K562 (cell line): ENCODE data around the gene TBC1D5. TPM values are rescaled to one million over a fixed set of nuclear protein-coding genes. Genes with fewer than 3 reads are reported as not detected.
A peak's percentile ranks its signal among the peaks of the same experiment; 100 is the strongest.

Source experiments
- ATAC-seq: fragments of 200-7000 bp; cut with Tn5 transposase; 3 replicates; pipeline ENCODE4 v1.9.1; 2020; ENCODE audit warnings: moderate library complexity
- BruUV-seq: library from RNA; stranded (reverse); fragments of 400-500 nt; replicated peaks from 2 replicates; lab custom pipeline; 2021; lab: Mats Ljungman, UMichigan
- CTCF ChIA-PET: fragments of 300-600 bp; formaldehyde crosslinking; extraction: SDS; loops from one replicate; lab custom pipeline; 2021; ENCODE audit warnings: low intra/inter-chr PET ratio; lab: Yijun Ruan, JAX
- POLR2A ChIA-PET: fragments of 300-600, 350-650 bp; sonication (Branson Sonifier 250); formaldehyde crosslinking; extraction: SDS; loops from one replicate; lab custom pipeline; 2021; ENCODE audit warnings: antibody characterized with exemption, inconsistent platforms; lab: Yijun Ruan, JAX
- DNase-seq, 4 experiments: peaks; one replicate each; pipeline versions ENCODE4 v3.0.0 to v3.0.0-alpha.2; 2011 to 2018; ENCODE audit warnings: low spot score in 3 of 4, mixed read lengths in 3 of 4; ENCODE audit errors: extremely low read depth in 1 of 4
- FAIRE-seq: peaks from 2 replicates; lab custom pipeline; 2011; peaks lifted over from hg19 to GRCh38; lab: Jason Lieb, UNC
- H2AFZ ChIP-seq: 2 replicates; pipeline ENCODE4 v1.6.0; 2011; ENCODE audit warnings: low read depth, low read length, control low read depth, inconsistent platforms
- H3K27ac ChIP-seq: fragments of 200-600 bp; 3 replicates; pipeline ENCODE4 v1.8.0; 2011; ENCODE audit warnings: low read depth, mild to moderate bottlenecking, control low read depth, inconsistent platforms, low read length, moderate library complexity, mixed read lengths; ENCODE audit errors: extremely low read depth
- H3K27me3 ChIP-seq, 2 experiments: fragments of 300-600 bp in 1 of 2; 2 replicates in 1 of 2; 3 replicates in 1 of 2; pipeline versions ENCODE4 v1.6.0 to v1.8.0; 2011; ENCODE audit warnings: inconsistent platforms in 2 of 2, low read length in 2 of 2, mild to moderate bottlenecking in 1 of 2, mixed read lengths in 1 of 2, moderate library complexity in 1 of 2; ENCODE audit not compliant: control insufficient read depth in 2 of 2, insufficient read depth in 2 of 2
- H3K36me3 ChIP-seq: fragments of 300-600 bp; 3 replicates; pipeline ENCODE4 v1.8.0; 2011; ENCODE audit warnings: mild to moderate bottlenecking, low read length, inconsistent platforms; ENCODE audit not compliant: control insufficient read depth, insufficient read depth
- H3K4me1 ChIP-seq, 2 experiments: fragments of 200-600 bp in 1 of 2; replicated peaks in 1 of 2; 2 replicates in 1 of 2; 3 replicates in 1 of 2; pipeline versions ENCODE4 v1.5.1 to v1.8.0; 2011; ENCODE audit warnings: inconsistent platforms in 2 of 2, low read length in 2 of 2, mild to moderate bottlenecking in 1 of 2, mixed read lengths in 1 of 2, moderate library complexity in 1 of 2; ENCODE audit not compliant: control insufficient read depth in 2 of 2, insufficient read depth in 2 of 2
- H3K4me2 ChIP-seq: 2 replicates; pipeline ENCODE4 v1.6.1; 2011; ENCODE audit warnings: low read length, control low read depth, inconsistent platforms, mixed read lengths; ENCODE audit not compliant: insufficient read depth
- H3K4me3 ChIP-seq: fragments of 200-600 bp; sonication (generic), shearing (Covaris generic); 2 replicates; pipeline ENCODE4 v1.5.1; 2016; ENCODE audit warnings: control low read depth, inconsistent platforms
- H3K79me2 ChIP-seq: fragments of 200-600 bp; 3 replicates; pipeline ENCODE4 v1.8.0; 2011; ENCODE audit warnings: low read length, inconsistent platforms; ENCODE audit not compliant: control insufficient read depth, insufficient read depth
- H3K9ac ChIP-seq, 2 experiments: 2 replicates each; pipeline versions ENCODE4 v1.6.0 to v1.6.1; 2011; ENCODE audit warnings: low read depth in 2 of 2, low read length in 2 of 2, control low read depth in 1 of 2, inconsistent platforms in 1 of 2, mild to moderate bottlenecking in 1 of 2, mixed read lengths in 1 of 2; ENCODE audit not compliant: insufficient read depth in 1 of 2
- H3K9me1 ChIP-seq: one replicate; pipeline ENCODE4 v1.6.0; 2011; ENCODE audit warnings: inconsistent platforms, mild to moderate bottlenecking, low read length, moderate library complexity; ENCODE audit not compliant: control insufficient read depth, insufficient read depth
- H3K9me3 ChIP-seq: replicated peaks from 2 replicates; pipeline ENCODE4 v1.5.1; 2011; ENCODE audit warnings: low read depth, low read length, inconsistent platforms; ENCODE audit not compliant: control insufficient read depth, insufficient read depth
- H4K20me1 ChIP-seq: replicated peaks from 2 replicates; pipeline ENCODE4 v1.6.1; 2011; ENCODE audit warnings: low read length, inconsistent platforms, mixed read lengths; ENCODE audit not compliant: control insufficient read depth, insufficient read depth
- BDP1 ChIP-seq: IDR thresholded peaks from 3 replicates; pipeline ENCODE4 v1.6.1; 2011; ENCODE audit not compliant: insufficient read length, insufficient read depth
- ELF4 ChIP-seq: fragments of 450-650 bp; formaldehyde crosslinking; IDR thresholded peaks from 2 replicates; pipeline ENCODE4 v1.4.0; 2022; ENCODE audit warnings: missing genetic modification characterization
- EZH2 ChIP-seq: IDR thresholded peaks from 2 replicates; pipeline ENCODE4 v1.6.1; 2012; ENCODE audit warnings: low read depth, mild to moderate bottlenecking, inconsistent platforms, low read length, borderline replicate concordance
- GABPB1 ChIP-seq: sonication (generic); formaldehyde crosslinking; IDR thresholded peaks from 2 replicates; pipeline ENCODE4 v1.8.0; 2022; ENCODE audit warnings: mild to moderate bottlenecking, missing genetic modification reagents
- KDM4B ChIP-seq, 2 experiments: fragments of 450-650 bp in 1 of 2; sonication (generic) in 1 of 2; IDR thresholded peaks; 2 replicates each; pipeline ENCODE4 v1.6.1; 2016 to 2017; ENCODE audit warnings: borderline replicate concordance in 2 of 2, antibody characterized with exemption in 1 of 2, low read depth in 1 of 2, mild to moderate bottlenecking in 1 of 2
- MAFG ChIP-seq: fragments of 450-650 bp; conservative IDR thresholded peaks from 2 replicates; pipeline ENCODE4 v1.6.1; 2016; ENCODE audit warnings: missing genetic modification characterization, missing compliant biosample characterization
- MLX ChIP-seq, 2 experiments: fragments of 450-650 bp in 1 of 2; sonication (generic) in 1 of 2; formaldehyde crosslinking; conservative IDR thresholded peaks; 2 replicates each; pipeline versions ENCODE4 v1.4.0 to v1.8.1; 2020 to 2022; ENCODE audit warnings: mild to moderate bottlenecking in 1 of 2, missing genetic modification reagents in 1 of 2
- PHF21A ChIP-seq: fragments of 450-650 bp; IDR thresholded peaks from 2 replicates; pipeline ENCODE4 v1.6.1; 2017; ENCODE audit warnings: low read depth, borderline replicate concordance
- RAD21 ChIP-seq, 2 experiments: fragments of 250-450 bp in 1 of 2; fragments of 450-650 bp in 1 of 2; sonication (Bioruptor Pico) in 1 of 2; formaldehyde crosslinking in 1 of 2; IDR thresholded peaks in 1 of 2; conservative IDR thresholded peaks in 1 of 2; 2 replicates each; pipeline versions ENCODE4 v1.4.0 to v1.8.0; 2020 to 2022; ENCODE audit warnings: mild to moderate bottlenecking in 2 of 2, moderate library complexity in 1 of 2
- RFX5 ChIP-seq: IDR thresholded peaks from 2 replicates; pipeline ENCODE4 v1.6.1; 2011; ENCODE audit warnings: low read depth, mild to moderate bottlenecking, improper control_type of control experiment, low read length
- RHOXF2B ChIP-seq: fragments of 250-450 bp; sonication (Bioruptor Pico); conservative IDR thresholded peaks from 2 replicates; pipeline ENCODE4 v1.5.1; 2021
- TRIM25 ChIP-seq: fragments of 450-650 bp; IDR thresholded peaks from 2 replicates; pipeline ENCODE4 v1.7.0; 2016; ENCODE audit warnings: borderline replicate concordance
- UBTF ChIP-seq, 2 experiments: IDR thresholded peaks; 2 replicates each; pipeline ENCODE4 v1.6.1; 2012; ENCODE audit warnings: improper control_type of control experiment in 2 of 2, low read depth in 2 of 2, low read length in 2 of 2, borderline replicate concordance in 1 of 2
- ZNF239 ChIP-seq: fragments of 250-450 bp; sonication (Bioruptor Pico); IDR thresholded peaks from 2 replicates; pipeline ENCODE4 v1.4.0; 2020; ENCODE audit warnings: mild to moderate bottlenecking
- ZNF639 ChIP-seq, 2 experiments: fragments of 200-800 bp in 1 of 2; sonication (Bioruptor generic) in 1 of 2; sonication (generic) in 1 of 2; formaldehyde crosslinking in 1 of 2; IDR thresholded peaks in 1 of 2; conservative IDR thresholded peaks in 1 of 2; 2 replicates each; pipeline versions ENCODE4 v1.5.0 to v1.6.1; 2016 to 2020; ENCODE audit warnings: missing compliant biosample characterization in 1 of 2, missing genetic modification characterization in 1 of 2, missing genetic modification reagents in 1 of 2
- WGBS: fragments of 100-300 bp; shearing (Covaris generic); methylation state at CpG from one replicate; pipeline ENCODE4 v1.1.6; 2016; ENCODE audit warnings: low coverage, mixed read lengths; ENCODE audit not compliant: insufficient coverage; ENCODE audit errors: missing lambda C conversion rate; 5-methylcytosine and 5-hydroxymethylcytosine counted together
- in situ Hi-C: fragments of 300-500 bp; cut with MboI; formaldehyde crosslinking; loops from 4 replicates; pipeline ENCODE4 v1.15.0; 2018; ENCODE audit warnings: inconsistent platforms, mixed read lengths
- intact Hi-C: fragments of 100-400 bp; cut with micrococcal nuclease; formaldehyde crosslinking; loops from 2 replicates; pipeline ENCODE4 v1.14.2; 2022
- polyA plus RNA-seq, 8 experiments: library from polyadenylated mRNA; depleted of rRNA in 4 of 8; stranded (reverse) in 5 of 8; unstranded in 3 of 8; fragments of >200 nt; fragmentation: Nextera tagmentation in 2 of 8; fragmentation: Illumina TruSeq in 1 of 8; extraction: Ambion mirVana in 2 of 8; extraction: Trizol in 1 of 8; gene quantifications; 2 replicates each; pipeline versions ENCODE4 v1.2.1 to v1.2.3, GENCODE V29; 2011 to 2014; ENCODE audit warnings: inconsistent platforms in 1 of 8, missing spikeins in 1 of 8
- total RNA-seq, 7 experiments: library from RNA; depleted of rRNA in 6 of 7; stranded (reverse); fragments of >200 nt in 6 of 7; fragmentation: Illumina TruSeq in 2 of 7; extraction: Trizol in 2 of 7; gene quantifications; 2 replicates each; pipeline versions ENCODE4 v1.2.1 to v1.2.3, GENCODE V29; 2011 to 2021; ENCODE audit warnings: low replicate concordance in 1 of 7

The TBC1D5 gene
- total and polyA plus RNA-seq, 9 of the 15 experiments (the other 6 are each of a cell fraction or from before 2014, with no cell fraction given) = 2.9 to 38.1 (median 25.6) TPM

GRCh38 chr3:17420668-17421067 is 321.8 kb downstream of the TBC1D5 start:
- H3K9me1 ChIP-seq = no peaks in the 10 kb centered on the region
- in situ Hi-C loops = loop anchor here (25.0 kb wide), 1 partner anchor 508 kb away; no protein-coding TSS in a partner anchor
- no peaks in the 10 kb centered on the region for H3K36me3 ChIP-seq
- POLR2A ChIA-PET = interaction anchor here (0.6 to 0.7 kb wide), 2 partner anchors 7 to 28 kb away, joined by 3 to 5 read pairs; no protein-coding TSS in a partner anchor
- no peak overlapping the region for H2AFZ ChIP-seq
- 24% methylated on average over 1 of the region's 1 CpG for WGBS
- no peaks in the 10 kb centered on the region for H3K27me3 ChIP-seq
- no peak overlapping the region for H3K4me2 ChIP-seq
- ATAC-seq = no peak
- no peak overlapping the region for H3K27ac ChIP-seq
- H3K9me3 ChIP-seq = no peaks in the 10 kb centered on the region
- H3K4me3 ChIP-seq = no peak overlapping the region
- peak in 1 of 4 experiments; percentile 18 for DNase-seq
- CTCF ChIA-PET = no interaction called here
- no peaks in the 10 kb centered on the region for H3K79me2 ChIP-seq
- H4K20me1 ChIP-seq = no peaks in the 10 kb centered on the region
- intact Hi-C loops = no loop called here
- no peaks in the 10 kb centered on the region for H3K4me1 ChIP-seq
- no peak overlapping the region for H3K9ac ChIP-seq
- BruUV-seq = no TSS peak
- peak; percentile 55 for FAIRE-seq
- TF ChIP-seq BDP1 (no peak), RAD21 (CRISPR knock-in tag; conservative IDR thresholded peaks at IDR 0.05 in 1 of 2, IDR thresholded peaks at IDR 0.05 in 1 of 2) (no peak), EZH2 (no peak), MLX (CRISPR knock-in tag; conservative IDR thresholded peaks at IDR 0.05) (no peak), KDM4B (IDR thresholded peaks at IDR 0.05; ENCODE audit: borderline replicate concordance in 2 of 2, low read depth in 1 of 2) (no peak), ELF4 (CRISPR knock-in tag) (no peak), ZNF639 (CRISPR knock-in tag; conservative IDR thresholded peaks at IDR 0.05 in 1 of 2, IDR thresholded peaks at IDR 0.05 in 1 of 2) (no peak), TRIM25 (no peak), GABPB1 (CRISPR knock-in tag) (no peak), RFX5 (no peak), MAFG (tag) (peak; percentile 29; the same call in 1 of the 2 replicates), ZNF239 (CRISPR knock-in tag) (no peak), UBTF (IDR thresholded peaks at IDR 0.05; ENCODE audit: borderline replicate concordance in 1 of 2, low read depth in 2 of 2, low read length in 2 of 2) (no peak), PHF21A (no peak), RHOXF2B (CRISPR knock-in tag) (no peak)
